ENCODE data around the gene DENND1A.

DENND1A gene

GRCh38 chr9:123375469-123376132 lies 554.3 kb downstream of the DENND1A start:
- no peak for DNase-seq

- DNase-seq = no peak
Measured at GRCh38 chr9:123373946-123374345, 556.0 kb downstream of the DENND1A start.

GRCh38 chr9:123373447-123373923 lies 556.4 kb downstream of the DENND1A start:
- DNase-seq = no peak

GRCh38 chr9:123372766-123373446 lies 557.0 kb downstream of the DENND1A start:
- no peak for DNase-seq

- no peak for DNase-seq
Measured at GRCh38 chr9:123371805-123372590, 557.9 kb downstream of the DENND1A start.

- no peak for DNase-seq
Measured at GRCh38 chr9:123371228-123371584, 558.7 kb downstream of the DENND1A start.

GRCh38 chr9:123370526-123371227 lies 559.2 kb downstream of the DENND1A start:
- DNase-seq = no peak

- DNase-seq = no peak
Measured at GRCh38 chr9:123370108-123370507, 559.8 kb downstream of the DENND1A start.

GRCh38 chr9:123369296-123369695 lies 560.6 kb downstream of the DENND1A start:
- no peak for DNase-seq

GRCh38 chr9:123368536-123369153 lies 561.3 kb downstream of the DENND1A start:
- no peak for DNase-seq

- no peak for DNase-seq
Measured at GRCh38 chr9:123368023-123368422, 561.9 kb downstream of the DENND1A start.

- no peak for DNase-seq
Measured at GRCh38 chr9:123365881-123366528, 563.9 kb downstream of the DENND1A start.

GRCh38 chr9:123365287-123365880 lies 564.5 kb downstream of the DENND1A start:
- DNase-seq = no peak

GRCh38 chr9:123364241-123364824 lies 565.6 kb downstream of the DENND1A start:
- DNase-seq = no peak

- DNase-seq = no peak
Measured at GRCh38 chr9:123362856-123363255, 567.1 kb downstream of the DENND1A start.

- DNase-seq = no peak
Measured at GRCh38 chr9:123361731-123362510, 568.0 kb downstream of the DENND1A start.

GRCh38 chr9:123361086-123361730 lies 568.7 kb downstream of the DENND1A start:
- no peak for DNase-seq

- DNase-seq = no peak
Measured at GRCh38 chr9:123360161-123361085, 569.5 kb downstream of the DENND1A start.

- no peak for DNase-seq
Measured at GRCh38 chr9:123359546-123359945, 570.4 kb downstream of the DENND1A start.

All from COR-L47 (cell line).